ENCODE data around the gene NPAS1.
"Not testable (repeated sequence)": the region's sequence is repeated elsewhere in the genome, so short reads cannot be mapped to it uniquely, and the experiment has no call there.

Gene NPAS1

DNA sequence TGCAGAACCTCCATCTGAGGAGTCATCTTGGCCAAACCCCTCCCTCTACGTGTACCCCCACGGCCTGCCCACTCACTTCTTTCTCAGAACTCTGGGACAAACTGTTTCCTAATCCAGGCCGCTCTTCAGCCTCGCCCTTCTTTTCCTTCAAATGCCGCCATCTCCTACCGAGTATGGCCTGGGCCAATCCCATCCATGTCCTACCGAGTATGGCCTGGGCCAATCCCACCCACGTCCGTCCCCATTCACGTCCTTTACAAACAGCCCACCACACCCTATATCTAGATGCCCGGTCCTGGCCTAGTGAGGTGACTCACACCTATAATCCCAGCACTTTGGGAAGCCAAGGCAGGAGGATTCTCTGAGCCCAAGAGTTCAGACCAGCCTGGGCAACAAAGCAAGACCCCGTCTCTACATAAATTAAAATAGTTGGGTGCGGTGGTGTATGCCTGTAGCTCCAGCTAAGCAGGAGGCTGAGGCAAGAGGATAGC is 27.7 kb downstream of the NPAS1 start:
- no peak for DNase-seq

DNA sequence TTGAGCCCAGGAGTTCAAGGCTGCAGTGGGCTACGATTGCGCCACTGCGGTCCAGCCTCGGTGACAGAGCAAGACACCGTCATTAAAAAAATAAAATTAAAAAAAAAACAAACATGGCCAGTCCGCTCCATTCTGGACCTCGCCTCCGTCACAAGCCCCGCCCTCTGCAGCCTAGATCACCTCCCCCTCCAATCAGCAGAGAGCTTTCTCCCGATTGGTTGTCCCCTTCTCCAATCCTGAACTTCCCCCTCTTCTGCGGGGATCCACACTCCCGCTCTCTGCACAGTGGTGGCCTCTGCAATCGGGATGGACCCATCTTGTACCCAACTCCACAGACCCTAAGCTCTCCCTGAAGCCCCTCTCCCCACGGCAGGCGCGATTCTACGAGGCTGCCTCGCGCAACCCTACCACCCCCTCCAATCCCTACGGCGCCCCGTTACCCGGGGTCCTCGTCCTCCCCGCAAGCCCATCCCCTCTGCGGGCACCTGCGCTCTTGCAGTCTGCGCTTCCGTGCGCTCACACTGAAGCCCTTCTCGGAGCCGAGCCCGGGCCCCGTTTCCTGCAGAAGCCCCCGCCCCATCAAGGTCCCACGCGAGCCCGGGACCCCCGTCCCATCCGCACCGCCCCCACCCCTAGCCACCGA is 28.2 kb downstream of the NPAS1 start:
- DNase-seq = peak; percentile 82

DNA sequence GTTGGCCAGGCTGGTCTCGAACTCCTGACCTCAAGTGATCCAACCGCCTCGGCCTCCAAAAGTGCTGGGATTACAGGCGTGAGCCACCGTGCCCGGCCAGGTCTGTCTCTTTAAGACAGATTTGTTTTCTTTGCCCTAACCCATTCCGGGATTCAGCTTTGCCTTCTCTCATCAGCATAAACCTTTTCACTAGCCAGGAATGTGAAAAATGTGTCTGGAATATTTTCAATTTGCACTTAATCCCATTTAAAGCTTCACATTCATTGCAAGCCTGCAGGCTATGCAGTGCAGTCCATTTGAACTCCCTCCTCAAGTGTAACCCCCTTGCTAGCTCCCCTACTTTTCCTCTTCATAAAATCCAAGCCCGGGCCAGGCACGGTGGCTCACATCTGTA is 29.7 kb downstream of the NPAS1 start:
- no peak for DNase-seq

DNA sequence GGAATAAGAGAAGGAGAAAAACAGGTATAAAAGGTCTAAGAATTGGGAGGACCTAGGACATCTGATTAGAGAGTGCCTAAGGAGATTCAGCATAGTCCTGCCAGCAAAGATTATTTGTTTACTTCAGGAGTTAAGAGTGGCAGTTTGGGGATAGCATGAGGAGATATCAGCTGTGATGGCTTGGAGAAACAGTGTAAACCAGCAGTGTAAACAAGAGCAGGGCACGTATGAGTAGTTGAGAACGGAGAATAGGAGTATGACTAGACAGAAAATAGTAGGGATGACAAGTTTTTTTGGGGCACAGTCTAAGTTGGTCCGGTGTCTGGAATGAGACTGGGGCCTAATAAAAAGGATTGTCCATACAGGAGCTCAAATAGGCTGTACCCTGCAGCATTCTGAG is 30.9 kb downstream of the NPAS1 start:
- DNase-seq = not testable (repeated sequence)

DNA sequence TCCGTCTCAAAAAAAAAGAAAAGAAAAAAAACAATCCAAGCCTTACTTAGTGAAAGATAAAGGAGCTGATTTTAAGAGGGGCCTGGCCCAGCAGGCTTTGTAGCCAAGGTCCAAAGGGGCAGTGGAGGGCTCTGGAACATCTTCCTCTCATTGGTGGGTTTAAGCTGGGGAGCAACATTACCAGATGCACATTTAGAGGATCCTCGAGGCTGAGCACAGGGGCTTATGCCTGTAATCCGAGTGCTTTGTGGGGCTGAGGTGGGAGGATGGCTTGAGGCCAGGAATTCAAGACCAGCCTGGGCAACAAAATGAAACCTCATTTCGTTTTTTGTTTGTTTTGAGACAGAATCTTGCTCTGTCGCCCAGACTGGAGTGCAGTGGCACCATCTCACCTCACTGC is 36.8 kb downstream of the NPAS1 start:
- no peak for DNase-seq

DNA sequence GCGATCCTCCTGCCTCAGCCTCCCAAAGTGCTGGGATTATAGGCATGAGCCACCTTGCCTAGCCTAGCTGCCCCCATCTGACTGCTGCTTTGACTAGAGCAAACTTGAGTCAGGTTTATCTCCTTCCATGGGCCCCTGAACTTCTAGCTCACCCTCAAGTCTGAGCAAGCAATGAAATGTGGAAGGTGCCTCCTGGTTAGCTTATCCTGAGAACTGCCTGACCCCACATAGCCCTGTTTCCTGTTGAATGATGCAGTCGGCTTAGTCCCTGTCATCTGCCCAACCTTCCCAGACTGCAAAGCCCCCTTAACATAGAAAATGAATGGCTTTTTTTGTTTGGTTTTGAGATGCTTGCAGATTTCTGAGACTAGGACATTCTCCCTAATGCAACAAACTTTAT is 37.7 kb downstream of the NPAS1 start:
- DNase-seq = no peak

DNA sequence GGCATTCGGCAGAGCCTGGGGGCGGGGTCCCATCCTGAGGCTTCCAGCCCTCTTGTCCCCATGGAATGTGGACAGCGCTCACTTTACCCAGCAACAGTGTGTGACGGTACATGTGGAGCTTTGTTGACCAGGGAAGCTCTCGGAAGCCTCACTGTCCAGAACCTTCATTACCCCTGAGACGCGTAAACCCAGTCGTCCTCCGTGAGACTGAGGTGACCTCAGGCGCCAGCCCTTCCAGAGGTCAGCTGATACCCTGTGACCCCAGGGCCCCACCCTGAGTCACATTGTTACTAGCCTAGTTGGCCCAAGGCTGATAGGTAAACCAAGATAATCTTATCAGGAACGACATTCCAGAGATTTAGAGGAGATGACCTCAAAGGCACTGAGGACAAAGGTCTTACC is 39.0 kb downstream of the NPAS1 start:
- no peak for DNase-seq

DNA sequence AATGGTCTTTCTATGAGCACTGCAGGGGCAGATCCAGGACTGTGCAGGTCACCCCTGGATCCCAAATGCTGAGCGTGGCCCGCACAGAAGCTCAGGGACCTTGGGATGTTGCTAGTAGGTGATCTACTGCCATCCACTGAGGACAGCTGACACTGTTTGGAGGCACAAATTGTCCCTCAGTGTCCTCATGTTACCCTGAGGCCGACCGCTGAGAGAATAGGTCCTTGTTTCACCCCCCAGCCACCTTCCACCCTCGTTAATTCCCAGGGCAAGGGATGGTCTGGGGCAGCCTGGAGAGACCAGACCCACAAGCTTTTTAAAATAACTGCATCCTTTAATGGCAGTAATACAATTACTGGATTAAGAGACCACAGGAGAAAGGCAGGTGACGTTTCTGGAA is 44.2 kb downstream of the NPAS1 start:
- no peak for DNase-seq

DNA sequence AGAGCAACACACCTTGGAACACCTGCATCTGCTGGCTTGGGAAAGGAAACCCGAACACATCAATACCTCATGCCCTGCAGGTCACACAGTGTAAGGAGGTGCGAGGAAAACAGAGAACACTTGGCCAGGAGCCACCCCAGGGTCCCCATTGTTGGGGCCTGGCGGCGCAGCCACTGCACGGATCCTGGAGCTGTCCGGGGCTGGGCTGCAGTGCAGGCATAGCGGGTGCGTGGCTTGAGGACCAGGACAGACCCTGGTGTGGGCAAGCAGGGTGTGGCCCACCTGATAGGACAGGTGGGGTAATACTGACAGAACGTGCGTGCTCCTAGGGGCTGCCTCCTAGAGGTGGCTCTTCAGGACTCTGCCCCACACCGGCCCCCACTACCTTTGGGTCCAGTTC is 45.6 kb downstream of the NPAS1 start:
- DNase-seq = no peak

DNA sequence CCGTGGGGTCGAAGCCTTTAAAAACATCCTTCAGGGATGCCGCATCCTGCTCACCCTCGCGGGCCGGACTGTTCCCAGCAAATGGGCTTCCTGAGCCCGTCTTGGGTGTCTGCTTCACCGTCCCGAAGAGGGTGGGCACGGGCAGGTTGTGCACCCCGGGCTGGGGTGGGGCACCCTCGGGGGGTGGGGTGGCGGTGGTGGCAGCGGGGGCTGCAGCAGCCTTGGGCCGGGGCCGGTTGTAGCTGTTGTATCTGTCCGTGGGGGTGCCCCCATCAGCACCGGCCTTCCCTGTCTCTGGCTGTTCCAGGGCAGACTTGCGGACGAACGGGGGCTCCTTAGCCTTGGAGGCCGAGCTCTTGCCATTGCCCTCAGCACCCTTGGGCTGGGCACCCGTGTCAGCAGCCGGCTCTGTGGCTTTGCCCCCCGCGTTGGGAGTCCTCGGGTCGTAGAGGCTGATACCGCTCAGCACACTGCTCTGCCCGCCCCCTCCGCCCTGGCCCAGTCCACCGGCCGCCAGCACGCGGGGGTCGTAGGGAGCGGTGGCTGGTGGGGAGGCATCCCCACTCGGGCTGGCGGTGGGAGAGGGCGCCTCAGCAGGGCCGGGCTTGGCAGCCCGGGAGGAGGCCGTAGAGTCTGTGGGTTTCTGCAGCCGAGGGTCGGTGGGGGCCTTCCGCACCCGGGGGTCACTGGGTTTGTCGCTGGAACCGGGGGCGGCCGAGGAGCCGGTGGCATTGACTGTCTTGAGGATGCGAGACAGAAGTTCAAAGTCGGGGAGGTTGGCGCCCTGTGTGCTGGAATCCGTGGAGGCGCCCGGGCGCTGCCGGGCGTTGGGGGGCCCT is 47.0 kb downstream of the NPAS1 start:
- no peak for DNase-seq

DNA sequence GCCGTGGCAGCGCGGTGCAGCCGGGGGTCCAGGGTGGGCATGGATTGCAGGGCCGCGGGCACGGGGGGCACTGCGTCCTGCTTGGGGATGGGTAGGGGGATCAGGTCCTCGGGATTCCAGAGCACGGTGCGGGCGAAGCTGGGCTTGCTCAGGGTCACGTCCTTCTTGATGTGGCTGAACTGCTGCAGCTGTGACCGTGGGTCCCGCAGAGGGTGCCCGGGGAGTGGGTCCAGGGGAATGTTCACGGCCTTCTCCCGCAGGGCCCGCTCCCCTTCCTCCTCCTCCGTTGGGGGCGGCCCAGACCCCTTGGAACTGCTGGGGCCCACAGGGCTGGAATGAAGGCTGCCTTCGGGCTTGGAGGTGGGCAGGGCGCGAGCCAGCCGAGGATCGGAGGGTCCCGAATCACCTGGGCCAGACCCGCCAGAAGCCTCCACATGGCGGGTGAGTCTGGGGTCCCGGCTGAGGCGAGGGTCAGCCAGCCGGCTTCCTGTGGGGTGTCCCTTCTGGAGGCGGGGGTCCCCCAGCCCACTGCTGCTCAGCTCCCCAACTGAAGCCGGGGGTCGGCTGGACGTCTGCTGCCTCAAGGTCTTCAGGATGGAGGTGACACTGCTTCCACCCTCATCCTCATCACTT is 47.7 kb downstream of the NPAS1 start:
- no peak for DNase-seq

DNA sequence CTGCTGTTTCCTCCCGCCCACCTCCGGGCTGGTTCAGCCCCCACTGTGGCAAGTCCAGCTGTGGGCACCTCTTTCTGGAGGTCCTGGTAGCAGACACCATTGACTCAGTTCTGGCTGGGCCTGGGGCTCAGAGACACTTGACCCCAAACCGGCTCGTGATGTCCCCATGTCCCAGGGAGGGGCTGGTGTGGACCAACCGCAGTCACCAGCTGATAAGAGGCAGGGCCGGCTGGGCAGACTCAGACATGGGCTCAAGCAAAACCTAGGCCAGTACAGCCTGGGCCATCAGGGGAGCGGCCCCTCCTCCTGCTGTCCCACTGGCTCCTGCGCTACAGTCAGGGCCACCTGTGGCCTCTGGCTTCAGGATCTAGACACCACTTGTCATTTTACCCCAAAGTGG is 48.6 kb downstream of the NPAS1 start:
- DNase-seq = no peak

DNA sequence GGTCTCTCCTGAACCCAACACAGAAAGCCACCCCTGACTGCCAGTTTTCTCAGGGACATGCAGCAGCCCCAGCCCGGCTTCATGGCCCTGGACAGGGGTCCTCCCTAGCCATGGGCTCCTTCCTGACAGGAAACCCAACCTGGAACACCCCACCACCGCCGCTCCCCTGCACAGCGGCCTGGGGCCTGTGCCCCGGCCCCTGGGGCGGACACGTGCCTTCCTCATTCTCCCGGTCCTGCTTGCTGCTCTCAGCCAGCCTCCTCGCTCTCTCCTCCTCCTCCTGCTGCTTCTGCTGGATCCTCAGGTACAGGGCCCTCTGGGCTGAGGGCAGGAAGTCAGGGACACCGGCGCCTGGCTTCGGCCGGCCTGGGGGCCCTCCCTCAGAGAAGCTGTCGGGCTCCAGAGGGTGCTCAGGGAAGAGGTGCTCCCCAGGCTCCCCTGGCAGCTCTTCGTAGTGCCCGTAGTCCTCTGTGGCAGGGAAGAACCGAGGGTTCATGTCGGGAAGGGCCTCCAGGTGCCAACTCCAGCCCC is 49.3 kb downstream of the NPAS1 start:
- DNase-seq = no peak

DNA sequence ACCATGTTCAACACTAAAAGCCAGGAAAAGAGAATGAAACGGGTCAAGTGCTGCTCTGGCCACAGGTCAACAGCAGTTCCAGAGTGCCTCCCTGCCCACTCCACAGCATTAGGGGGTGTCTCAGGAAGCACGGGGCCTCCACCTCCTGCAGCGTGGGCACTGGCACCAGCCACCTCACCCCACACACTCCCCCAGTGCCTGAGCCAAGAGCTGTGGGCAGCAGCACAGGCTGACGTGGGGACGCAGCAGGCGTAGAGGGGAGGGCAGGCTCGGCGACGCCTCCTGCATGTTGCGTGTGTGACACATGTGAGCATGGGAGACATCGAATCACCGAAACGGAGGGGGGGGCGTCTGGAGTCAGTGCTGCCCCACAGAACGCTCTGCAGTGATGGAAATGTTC is 50.2 kb downstream of the NPAS1 start:
- no peak for DNase-seq

DNA sequence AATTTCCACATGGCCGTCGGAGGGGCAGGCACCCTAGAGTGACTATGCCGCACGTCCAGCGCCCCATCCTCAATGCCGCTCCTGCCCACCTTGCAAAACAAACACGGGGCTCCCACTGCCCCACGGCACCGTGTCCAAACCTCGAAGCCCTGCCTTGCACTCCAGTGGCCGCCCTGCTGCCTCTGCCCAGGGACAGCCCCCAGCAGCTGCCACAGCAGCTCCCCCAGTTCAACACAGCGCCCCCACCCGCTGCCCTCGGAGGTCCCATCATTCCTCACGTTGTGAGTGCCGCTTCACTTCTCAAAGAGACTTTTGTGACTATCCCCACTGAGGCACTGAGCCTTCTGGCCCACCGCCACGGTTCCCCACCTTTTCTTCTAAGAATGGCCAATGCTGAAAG is 51.1 kb downstream of the NPAS1 start:
- DNase-seq = no peak

DNA sequence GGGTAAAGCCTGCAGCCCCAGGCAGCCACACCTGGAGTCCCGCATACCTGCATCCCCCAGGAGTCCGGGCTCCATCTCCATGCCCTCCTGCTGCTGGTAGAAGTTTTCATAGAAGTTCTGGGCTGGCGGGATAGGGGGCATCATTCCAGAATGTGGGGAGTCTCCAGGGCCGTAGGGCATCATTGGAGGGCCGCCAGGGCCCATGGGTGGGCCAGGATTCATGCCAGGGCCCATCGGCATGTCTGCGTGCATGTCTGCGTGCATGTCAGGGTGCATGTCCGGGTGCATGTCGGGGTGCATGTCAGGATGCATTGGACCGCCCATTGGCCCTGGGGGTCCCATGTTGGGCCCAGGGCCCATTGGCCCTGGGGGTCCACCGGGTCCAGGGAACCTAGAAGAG is 52.1 kb downstream of the NPAS1 start:
- DNase-seq = no peak

DNA sequence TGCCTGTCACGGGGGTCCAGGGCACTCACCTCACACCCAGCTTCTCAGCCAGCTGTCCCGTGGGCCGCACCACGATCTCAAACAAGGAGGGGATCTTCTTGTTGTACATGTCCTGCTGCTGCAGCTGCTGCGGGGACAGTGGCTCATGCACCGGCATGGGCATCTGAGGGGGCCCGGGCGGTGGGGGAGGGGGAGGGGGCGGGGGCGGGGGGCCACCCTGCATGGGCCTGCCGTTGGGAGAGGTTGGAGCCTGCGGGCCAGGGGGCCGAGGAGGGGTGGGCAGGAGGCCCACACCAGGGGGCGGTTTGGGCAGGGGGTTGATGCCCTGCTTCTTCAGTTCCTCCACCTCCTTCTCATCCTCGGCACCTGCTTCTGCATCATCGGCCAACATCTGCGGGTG is 52.7 kb downstream of the NPAS1 start:
- no peak for DNase-seq

DNA sequence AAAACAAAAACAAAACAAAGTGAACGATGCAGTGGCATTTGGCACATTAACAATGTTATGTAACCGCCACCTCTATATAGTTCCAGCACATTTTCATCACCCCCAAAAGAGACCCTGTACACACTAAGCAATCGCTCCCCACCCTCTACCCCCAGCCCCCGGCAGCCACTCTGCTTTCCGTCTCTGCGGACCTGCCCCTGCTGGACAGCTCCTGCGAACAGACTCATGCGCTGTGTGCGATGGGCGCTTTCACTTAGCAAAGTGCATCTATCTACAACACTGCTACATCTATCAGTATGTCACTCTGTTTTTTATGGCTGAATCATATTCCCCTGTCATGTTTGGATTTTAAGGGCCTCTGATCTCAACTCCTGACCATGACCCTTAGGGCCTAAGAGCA is 53.9 kb downstream of the NPAS1 start:
- DNase-seq = no peak

DNA sequence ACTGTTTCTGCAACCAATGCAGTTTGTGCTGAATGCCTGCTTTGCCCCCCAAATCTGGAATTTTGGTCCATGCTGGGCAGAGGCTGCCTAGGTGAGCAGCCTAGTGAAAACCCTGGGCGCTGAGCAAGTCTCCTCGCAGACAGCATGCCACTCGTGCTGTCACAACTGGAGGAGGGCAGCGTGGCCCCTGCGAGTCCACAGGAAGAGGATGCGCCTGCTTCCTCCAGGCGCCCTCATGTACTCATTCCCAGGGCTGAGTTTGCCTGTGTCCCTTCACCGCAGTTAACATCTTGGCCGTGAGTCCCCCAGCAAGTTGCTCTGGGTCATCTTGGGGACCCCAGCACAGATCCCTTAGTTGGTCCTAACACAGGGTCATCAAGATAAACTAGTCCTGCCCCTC is 55.0 kb downstream of the NPAS1 start:
- DNase-seq = no peak

DNA sequence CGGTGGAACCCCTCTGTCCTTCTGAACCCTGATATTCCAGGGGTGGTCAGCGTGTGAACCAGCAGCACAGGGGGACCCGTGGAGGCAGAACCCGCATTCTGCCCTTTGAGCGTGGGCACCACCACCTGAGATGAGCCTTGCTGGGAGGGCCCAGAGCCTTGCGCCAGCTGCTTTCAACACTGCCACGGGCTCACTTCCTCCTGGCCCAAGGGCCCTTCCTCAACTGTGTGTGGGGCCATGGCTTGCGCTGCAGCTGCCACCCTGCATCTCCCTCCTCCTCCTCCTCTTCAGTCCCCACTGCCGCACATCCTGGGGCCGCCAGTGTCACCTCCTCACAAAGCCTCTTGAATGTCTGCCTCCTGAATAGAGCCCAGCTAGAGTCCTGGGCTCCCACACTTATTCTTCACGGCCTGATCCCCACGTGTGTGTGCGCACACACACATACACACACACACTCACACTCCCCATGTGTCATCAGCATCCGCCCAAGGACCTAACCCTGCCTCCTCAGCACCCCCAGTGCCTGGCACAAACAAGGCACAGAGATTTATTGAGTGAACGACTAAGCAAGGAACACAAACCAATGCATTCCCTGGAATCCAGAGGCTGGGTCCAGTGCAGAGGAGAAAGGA is 55.7 kb downstream of the NPAS1 start:
- no peak for DNase-seq

DNA sequence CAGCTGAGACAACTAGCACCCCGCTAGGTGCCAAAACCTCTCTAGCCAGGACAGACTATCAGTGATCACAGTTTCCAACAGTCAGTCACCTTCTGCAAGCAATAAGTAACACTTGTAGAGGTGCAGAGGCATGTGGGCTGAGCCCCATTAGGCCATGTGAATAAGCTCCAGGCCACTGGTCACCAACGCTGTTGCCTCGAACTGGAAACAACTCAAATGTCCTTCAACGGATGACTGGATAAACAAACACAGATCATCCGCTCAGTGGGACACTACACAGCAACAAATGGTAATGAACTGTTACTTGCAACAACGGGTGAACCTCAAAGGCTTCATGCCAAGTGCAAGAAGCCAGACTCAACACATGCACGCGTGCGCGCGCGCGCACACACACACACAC is 56.3 kb downstream of the NPAS1 start:
- no peak for DNase-seq

DNA sequence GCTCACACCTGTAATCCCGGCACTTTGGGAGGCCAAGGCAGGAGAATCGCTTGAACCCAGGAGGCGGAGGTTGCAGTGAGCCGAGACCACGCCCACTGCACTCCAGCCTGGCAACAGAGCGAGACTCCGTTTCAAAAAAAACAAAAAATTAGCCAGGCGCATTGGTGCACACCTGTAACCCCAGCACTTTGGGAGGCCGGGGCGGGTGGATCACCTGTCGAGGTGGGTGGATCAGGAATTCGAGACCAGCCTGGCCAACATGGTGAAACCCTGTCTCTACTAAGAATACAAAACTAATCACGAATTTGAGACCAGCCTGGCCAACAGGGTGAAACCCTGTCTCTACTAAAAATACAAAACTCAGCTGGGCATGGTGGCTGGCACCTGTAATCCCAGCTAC is 58.7 kb downstream of the NPAS1 start:
- not testable (repeated sequence) for DNase-seq

DNA sequence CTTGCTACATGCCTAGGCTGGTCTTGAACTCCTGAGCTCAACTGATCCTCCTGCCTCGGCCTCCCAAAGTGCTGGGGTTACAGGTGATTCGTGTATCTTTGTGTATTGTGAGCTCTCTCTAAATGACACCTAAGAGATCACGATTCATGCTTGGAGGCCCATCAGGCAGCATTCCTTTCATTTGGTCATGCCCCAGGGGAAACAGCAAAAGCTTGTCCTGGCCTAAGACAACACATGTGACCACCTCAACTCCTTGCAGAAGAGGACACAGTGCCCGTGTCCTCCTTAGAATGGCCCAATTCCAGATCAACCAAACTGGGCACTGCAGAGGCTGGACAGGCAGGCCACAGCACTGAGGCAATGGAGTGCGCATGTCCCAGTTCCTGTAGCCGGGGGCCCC is 61.5 kb downstream of the NPAS1 start:
- DNase-seq = no peak
